MM.1S (cell line): ENCODE measurements around the gene HELZ.

Source experiments
- EZH2 ChIP-seq: fragments of 300-600 bp; sonication (generic); optimal IDR thresholded peaks from 2 replicates; pipeline ENCODE3; 2017; ENCODE audit warnings: low read depth, mild to moderate bottlenecking, antibody characterized with exemption, low read length, mixed read lengths
- TF ChIP-seq, protein P1 (sequence below): fragments of 300-600 bp; sonication (generic); IDR thresholded peaks from 2 replicates; pipeline ENCODE4 v1.5.1; 2016; ENCODE audit warnings: antibody characterized with exemption, low read length, mixed read lengths

DNA sequence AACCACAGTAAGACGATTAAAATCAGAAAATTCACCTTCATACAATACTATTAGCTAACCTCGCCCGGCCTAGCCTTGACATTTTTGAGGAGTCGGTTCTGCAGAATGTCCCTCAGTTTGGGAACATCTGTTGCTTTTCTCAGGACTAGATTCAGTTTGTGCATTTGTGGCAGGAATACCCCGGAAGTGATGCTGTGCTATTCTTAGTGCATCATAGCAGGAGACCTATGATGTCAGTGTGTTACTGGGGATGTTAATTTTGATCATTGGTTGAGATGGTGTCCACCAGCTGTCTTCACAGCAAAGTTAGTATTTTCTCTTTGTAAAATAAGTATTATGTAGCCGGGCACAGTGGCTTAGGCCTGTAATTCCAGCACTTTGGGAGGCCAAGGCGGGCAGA is 21.5 kb upstream of the HELZ start:
- TF ChIP-seq, protein P1, sequence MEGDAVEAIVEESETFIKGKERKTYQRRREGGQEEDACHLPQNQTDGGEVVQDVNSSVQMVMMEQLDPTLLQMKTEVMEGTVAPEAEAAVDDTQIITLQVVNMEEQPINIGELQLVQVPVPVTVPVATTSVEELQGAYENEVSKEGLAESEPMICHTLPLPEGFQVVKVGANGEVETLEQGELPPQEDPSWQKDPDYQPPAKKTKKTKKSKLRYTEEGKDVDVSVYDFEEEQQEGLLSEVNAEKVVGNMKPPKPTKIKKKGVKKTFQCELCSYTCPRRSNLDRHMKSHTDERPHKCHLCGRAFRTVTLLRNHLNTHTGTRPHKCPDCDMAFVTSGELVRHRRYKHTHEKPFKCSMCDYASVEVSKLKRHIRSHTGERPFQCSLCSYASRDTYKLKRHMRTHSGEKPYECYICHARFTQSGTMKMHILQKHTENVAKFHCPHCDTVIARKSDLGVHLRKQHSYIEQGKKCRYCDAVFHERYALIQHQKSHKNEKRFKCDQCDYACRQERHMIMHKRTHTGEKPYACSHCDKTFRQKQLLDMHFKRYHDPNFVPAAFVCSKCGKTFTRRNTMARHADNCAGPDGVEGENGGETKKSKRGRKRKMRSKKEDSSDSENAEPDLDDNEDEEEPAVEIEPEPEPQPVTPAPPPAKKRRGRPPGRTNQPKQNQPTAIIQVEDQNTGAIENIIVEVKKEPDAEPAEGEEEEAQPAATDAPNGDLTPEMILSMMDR: no peak
- TF ChIP-seq EZH2: no peak
